Mesendoderm (in vitro differentiated cells): ENCODE data around the gene TOMT.
"Not testable (repeated sequence)": the region's sequence is repeated elsewhere in the genome, so short reads cannot be mapped to it uniquely, and the experiment has no call there.

Source experiments
- DNase-seq: peaks from one replicate; pipeline ENCODE4 v3.0.0; 2013
- H2AK5ac ChIP-seq: 2 replicates; pipeline ENCODE4 v1.6.1; 2013; ENCODE audit warnings: low read length, inconsistent platforms
- H2BK120ac ChIP-seq: 2 replicates; pipeline ENCODE4 v1.6.1; 2013; ENCODE audit warnings: low read depth, mild to moderate bottlenecking, low read length, moderate library complexity, mixed read lengths
- H2BK15ac ChIP-seq: replicated peaks from 2 replicates; pipeline ENCODE4 v1.6.1; 2013; ENCODE audit warnings: low read depth, mild to moderate bottlenecking, moderate library complexity
- H2BK5ac ChIP-seq: 2 replicates; pipeline ENCODE4 v1.6.1; 2013; ENCODE audit warnings: low read length, inconsistent platforms
- H3K18ac ChIP-seq: 2 replicates; pipeline ENCODE4 v1.6.1; 2013; ENCODE audit warnings: mild to moderate bottlenecking, low read length, mixed read lengths
- H3K23ac ChIP-seq: one replicate; pipeline ENCODE4 v1.6.1; 2013; ENCODE audit warnings: low read length
- H3K27ac ChIP-seq: 2 replicates; pipeline ENCODE4 v1.5.1; 2013; ENCODE audit warnings: low read depth, mild to moderate bottlenecking, inconsistent platforms, low read length, moderate library complexity
- H3K27me3 ChIP-seq: 2 replicates; pipeline ENCODE4 v1.6.1; 2013; ENCODE audit warnings: low read length, control low read depth, mild to moderate bottlenecking, inconsistent platforms; ENCODE audit not compliant: insufficient read depth, poor library complexity
- H3K36me3 ChIP-seq: 2 replicates; pipeline ENCODE4 v1.6.1; 2013; ENCODE audit warnings: low read length, inconsistent platforms; ENCODE audit not compliant: control insufficient read depth, insufficient read depth
- H3K4ac ChIP-seq: one replicate; pipeline ENCODE4 v1.6.1; 2013; ENCODE audit warnings: low read depth, mild to moderate bottlenecking, low read length, moderate library complexity
- H3K4me1 ChIP-seq: 2 replicates; pipeline ENCODE4 v1.6.1; 2013; ENCODE audit warnings: low read depth, low read length, inconsistent platforms; ENCODE audit not compliant: control insufficient read depth
- H3K4me2 ChIP-seq: 2 replicates; pipeline ENCODE4 v1.6.1; 2013; ENCODE audit warnings: low read length
- H3K4me3 ChIP-seq: 2 replicates; pipeline ENCODE4 v1.5.1; 2013; ENCODE audit warnings: mild to moderate bottlenecking, low read length
- H3K56ac ChIP-seq: one replicate; pipeline ENCODE4 v1.6.1; 2013; ENCODE audit warnings: low read length
- H3K79me1 ChIP-seq: 2 replicates; pipeline ENCODE4 v1.6.1; 2013; ENCODE audit warnings: low read length, inconsistent platforms
- H3K79me2 ChIP-seq: 2 replicates; pipeline ENCODE4 v1.6.1; 2013; ENCODE audit warnings: mild to moderate bottlenecking, low read length; ENCODE audit not compliant: control insufficient read depth, insufficient read depth
- H3K9ac ChIP-seq: 2 replicates; pipeline ENCODE4 v1.6.1; 2013; ENCODE audit warnings: low read length, inconsistent platforms
- H4K5ac ChIP-seq: one replicate; pipeline ENCODE4 v1.6.1; 2013; ENCODE audit warnings: low read length
- H4K8ac ChIP-seq: one replicate; pipeline ENCODE4 v1.6.1; 2013; ENCODE audit warnings: low read depth, mild to moderate bottlenecking, control low read depth, low read length, moderate library complexity
- WGBS: extraction: QIAGEN DNeasy Blood & Tissue Kit; methylation state at CpG from one replicate; pipeline ENCODE4 v1.1.7; 2013; ENCODE audit warnings: low lambda C conversion rate, missing lambda C conversion rate; ENCODE audit not compliant: insufficient coverage; ENCODE audit errors: extremely low coverage; 5-methylcytosine and 5-hydroxymethylcytosine counted together

TOMT gene

DNA sequence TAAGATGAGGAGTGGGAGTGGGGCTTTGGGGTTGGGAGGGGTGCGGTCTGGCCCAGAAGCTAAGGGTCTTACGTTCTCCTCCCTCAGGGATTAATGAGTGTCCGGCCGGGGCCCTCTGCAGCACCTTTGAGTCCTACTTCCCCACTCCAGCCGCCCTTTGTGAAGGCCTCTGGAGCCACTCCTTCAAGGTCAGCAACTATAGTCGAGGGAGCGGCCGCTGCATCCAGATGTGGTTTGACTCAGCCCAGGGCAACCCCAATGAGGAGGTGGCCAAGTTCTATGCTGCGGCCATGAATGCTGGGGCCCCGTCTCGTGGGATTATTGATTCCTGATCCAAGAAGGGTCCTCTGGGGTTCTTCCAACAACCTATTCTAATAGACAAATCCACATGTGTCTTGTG is 33.8 kb downstream of the TOMT start:
- H3K36me3 ChIP-seq = no peaks in the 10 kb centered on the region
- no peak overlapping the region for H3K23ac ChIP-seq
- H4K8ac ChIP-seq = no peak overlapping the region
- H4K5ac ChIP-seq = no peak overlapping the region
- no peaks in the 10 kb centered on the region for H3K4me1 ChIP-seq
- H3K27me3 ChIP-seq = no peaks in the 10 kb centered on the region
- no peak overlapping the region for H2BK120ac ChIP-seq
- no peak overlapping the region for H3K4me3 ChIP-seq
- no peak overlapping the region for H2AK5ac ChIP-seq
- no peaks in the 10 kb centered on the region for H3K79me2 ChIP-seq
- no peak overlapping the region for H3K18ac ChIP-seq
- no peak overlapping the region for H3K56ac ChIP-seq
- no CpG with 5 or more reads among the region's 11 CpGs for WGBS
- H3K79me1 ChIP-seq = no peaks in the 10 kb centered on the region
- no peak overlapping the region for H3K9ac ChIP-seq
- H3K4ac ChIP-seq = no peak overlapping the region
- DNase-seq = no peak
- no peak overlapping the region for H2BK15ac ChIP-seq
- H3K27ac ChIP-seq = no peak overlapping the region
- H3K4me2 ChIP-seq = no peak overlapping the region
- H2BK5ac ChIP-seq = no peak overlapping the region

DNA sequence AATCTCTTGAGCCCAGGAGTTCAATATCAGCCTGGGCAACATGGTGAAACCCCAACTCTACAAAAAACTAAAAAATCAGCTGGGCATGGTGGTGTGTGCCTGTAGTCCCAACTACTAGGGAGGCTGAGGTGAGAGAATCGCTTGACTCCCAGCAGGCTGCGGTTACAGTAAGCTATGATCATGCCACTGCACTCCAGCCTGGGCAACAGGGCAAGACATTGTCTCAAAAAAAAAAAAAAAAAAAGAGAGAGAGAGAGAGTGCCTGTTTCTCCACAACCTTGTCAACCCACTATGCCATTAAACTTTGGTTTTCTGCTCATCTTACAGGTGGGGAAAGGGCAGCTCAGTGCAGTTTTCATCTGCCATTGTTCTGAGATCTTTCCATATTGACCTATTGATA is 34.9 kb downstream of the TOMT start:
- Histone ChIP-seq H3K27ac (no peak overlapping the region), H3K79me1 (no peaks in the 10 kb centered on the region), H4K8ac (no peak overlapping the region), H3K9ac (no peak overlapping the region), H2BK15ac (no peak overlapping the region), H3K4me2 (no peak overlapping the region), H2BK120ac (no peak overlapping the region), H3K56ac (no peak overlapping the region), H3K79me2 (no peaks in the 10 kb centered on the region), H3K27me3 (no peaks in the 10 kb centered on the region), H3K4ac (no peak overlapping the region), H2BK5ac (no peak overlapping the region), H3K18ac (no peak overlapping the region), H2AK5ac (no peak overlapping the region), H4K5ac (no peak overlapping the region), H3K4me3 (no peak overlapping the region), H3K36me3 (no peaks in the 10 kb centered on the region), H3K4me1 (no peaks in the 10 kb centered on the region), H3K23ac (no peak overlapping the region)
- WGBS = no CpG with 5 or more reads among the region's 2 CpGs
- DNase-seq = no peak

DNA sequence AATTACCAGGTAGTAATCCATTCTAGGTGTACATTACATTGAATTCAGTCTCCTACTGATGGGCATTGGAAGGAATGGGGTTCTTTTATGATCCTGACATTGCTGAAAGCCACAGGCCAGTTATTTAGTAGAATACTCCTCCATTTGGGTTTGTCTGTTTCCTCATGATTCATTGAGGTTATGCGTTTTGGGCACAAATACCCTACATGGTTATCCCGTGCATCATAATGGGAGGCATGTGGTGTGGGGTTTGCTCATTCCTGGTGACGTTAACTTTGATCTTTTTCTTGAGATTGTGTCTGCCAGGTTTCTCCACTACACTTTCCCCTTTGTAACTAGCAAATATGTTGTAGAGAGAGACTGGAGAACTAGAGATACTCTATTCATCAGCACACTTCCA is 35.3 kb downstream of the TOMT start:
- no peak overlapping the region for H3K4ac ChIP-seq
- no peak overlapping the region for H3K56ac ChIP-seq
- no peaks in the 10 kb centered on the region for H3K79me2 ChIP-seq
- H2BK5ac ChIP-seq = no peak overlapping the region
- no peaks in the 10 kb centered on the region for H3K36me3 ChIP-seq
- H2AK5ac ChIP-seq = no peak overlapping the region
- no peak overlapping the region for H3K4me2 ChIP-seq
- H3K9ac ChIP-seq = no peak overlapping the region
- H3K4me3 ChIP-seq = no peak overlapping the region
- H4K5ac ChIP-seq = no peak overlapping the region
- no peak for DNase-seq
- no peak overlapping the region for H2BK15ac ChIP-seq
- no peak overlapping the region for H4K8ac ChIP-seq
- H3K23ac ChIP-seq = no peak overlapping the region
- no CpG with 5 or more reads among the region's 3 CpGs for WGBS
- H3K4me1 ChIP-seq = no peaks in the 10 kb centered on the region
- H3K18ac ChIP-seq = no peak overlapping the region
- H2BK120ac ChIP-seq = no peak overlapping the region
- H3K79me1 ChIP-seq = no peaks in the 10 kb centered on the region
- no peak overlapping the region for H3K27ac ChIP-seq
- no peaks in the 10 kb centered on the region for H3K27me3 ChIP-seq

DNA sequence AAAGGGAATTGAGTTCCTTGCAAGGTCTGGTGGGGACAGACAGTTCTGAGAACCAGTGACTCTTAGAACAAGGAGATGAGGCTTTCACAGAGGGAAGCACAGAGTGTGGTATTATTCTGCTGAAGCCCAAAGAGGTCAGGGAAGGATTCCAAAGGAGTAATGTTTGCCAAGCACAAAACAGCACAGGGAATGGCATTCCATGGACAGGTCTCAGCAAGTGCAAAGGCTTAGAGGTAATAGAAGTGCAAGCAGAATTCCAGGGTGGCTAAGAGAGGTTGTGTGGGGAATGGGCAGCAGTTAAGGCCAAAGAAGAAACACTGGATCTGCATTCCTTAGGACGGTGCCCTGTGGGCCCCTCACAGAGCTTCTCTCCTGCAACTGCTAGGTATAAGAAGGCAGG is 36.4 kb downstream of the TOMT start:
- H3K27me3 ChIP-seq, H3K18ac ChIP-seq, H4K8ac ChIP-seq, H3K36me3 ChIP-seq, H3K27ac ChIP-seq, H3K79me1 ChIP-seq, H3K79me2 ChIP-seq, H3K9ac ChIP-seq, H3K4me2 ChIP-seq, H2AK5ac ChIP-seq, H3K4me1 ChIP-seq, H3K4ac ChIP-seq, H3K23ac ChIP-seq, H3K4me3 ChIP-seq, H3K56ac ChIP-seq, H4K5ac ChIP-seq, H2BK5ac ChIP-seq, DNase-seq, H2BK120ac ChIP-seq, H2BK15ac ChIP-seq: not testable (repeated sequence)
- no CpG with 5 or more reads among the region's 1 CpG for WGBS

GRCh38 chr11:72142543-72142942 is 36.8 kb downstream of the TOMT start:
- H3K79me2 ChIP-seq, H3K4me1 ChIP-seq, H2BK5ac ChIP-seq, H3K4ac ChIP-seq, H3K27ac ChIP-seq, DNase-seq, H2AK5ac ChIP-seq, H4K8ac ChIP-seq, H3K18ac ChIP-seq, H2BK120ac ChIP-seq, H3K4me2 ChIP-seq, H3K56ac ChIP-seq, H2BK15ac ChIP-seq, H3K4me3 ChIP-seq, H3K23ac ChIP-seq, H3K9ac ChIP-seq, H3K36me3 ChIP-seq, H3K27me3 ChIP-seq, H4K5ac ChIP-seq, H3K79me1 ChIP-seq: not testable (repeated sequence)
- no CpG with 5 or more reads among the region's 1 CpG for WGBS

- Histone ChIP-seq H3K4me3 (no peak overlapping the region), H3K56ac (no peak overlapping the region), H3K4me2 (no peak overlapping the region), H2AK5ac (no peak overlapping the region), H3K4me1 (no peaks in the 10 kb centered on the region), H4K5ac (no peak overlapping the region), H3K23ac (no peak overlapping the region), H3K9ac (no peak overlapping the region), H2BK5ac (no peak overlapping the region), H3K79me2 (no peaks in the 10 kb centered on the region), H2BK15ac (no peak overlapping the region), H3K79me1 (no peaks in the 10 kb centered on the region), H3K4ac (no peak overlapping the region), H3K36me3 (no peaks in the 10 kb centered on the region), H3K27me3 (no peaks in the 10 kb centered on the region), H4K8ac (no peak overlapping the region), H2BK120ac (no peak overlapping the region), H3K27ac (no peak overlapping the region), H3K18ac (no peak overlapping the region)
- WGBS = no CpG with 5 or more reads among the region's 4 CpGs
- no peak for DNase-seq
Measured at GRCh38 chr11:72144807-72145565, 39.3 kb downstream of the TOMT start.
